Glomerular visceral epithelial cell (primary cell): Measurements from ENCODE around the gene GSPT1.

Experiments
- DNase-seq: peaks from one replicate; pipeline ENCODE4 v3.0.0-alpha.2; 2016; ENCODE audit errors: extremely low spot score

Gene GSPT1

GRCh38 chr16:11913425-11914079 is 2.2 kb downstream of the GSPT1 start:
- peak; percentile 39 for DNase-seq

GRCh38 chr16:11909653-11910545 is 5.9 kb downstream of the GSPT1 start:
- DNase-seq: no peak

GRCh38 chr16:11907160-11907970 is 8.4 kb downstream of the GSPT1 start:
- no peak for DNase-seq

- no peak for DNase-seq
Measured at GRCh38 chr16:11903906-11904305, 11.8 kb downstream of the GSPT1 start.

- DNase-seq: no peak
Measured at GRCh38 chr16:11901091-11901490, 14.7 kb downstream of the GSPT1 start.

GRCh38 chr16:11896486-11897176 is 19.1 kb downstream of the GSPT1 start:
- peak; percentile 27 for DNase-seq

GRCh38 chr16:11893571-11893970 is 22.2 kb downstream of the GSPT1 start:
- DNase-seq: no peak

- no peak for DNase-seq
Measured at GRCh38 chr16:11892761-11893160, 23.0 kb downstream of the GSPT1 start.

GRCh38 chr16:11890231-11890965 is 25.4 kb downstream of the GSPT1 start:
- DNase-seq: no peak

- no peak for DNase-seq
Measured at GRCh38 chr16:11886881-11887280, 28.9 kb downstream of the GSPT1 start.

GRCh38 chr16:11884035-11884434 is 31.7 kb downstream of the GSPT1 start:
- no peak for DNase-seq

GRCh38 chr16:11880007-11880406 is 35.7 kb downstream of the GSPT1 start:
- no peak for DNase-seq

GRCh38 chr16:11877374-11877773 is 38.4 kb downstream of the GSPT1 start:
- no peak for DNase-seq

- DNase-seq: no peak
Measured at GRCh38 chr16:11876306-11876705, 39.5 kb downstream of the GSPT1 start.

GRCh38 chr16:11875721-11876120 is 40.0 kb downstream of the GSPT1 start:
- no peak for DNase-seq

GRCh38 chr16:11871193-11871592 is 44.6 kb downstream of the GSPT1 start:
- peak; percentile 15 for DNase-seq

- no peak for DNase-seq
Measured at GRCh38 chr16:11870399-11870798, 45.4 kb downstream of the GSPT1 start.

- DNase-seq: no peak
Measured at GRCh38 chr16:11869353-11870228, 46.2 kb downstream of the GSPT1 start.

- DNase-seq: no peak
Measured at GRCh38 chr16:11868412-11868980, 47.3 kb downstream of the GSPT1 start.

GRCh38 chr16:11862489-11862888 is 53.3 kb downstream of the GSPT1 start:
- DNase-seq: no peak
